Stimulated activated naive CD4-positive, alpha-beta T cell treated with Interleukin-2 at 50 U/mL for 16 hours (primary cell): ENCODE data around the gene EP400.
A peak's percentile ranks its signal among the peaks of the same experiment; 100 is the strongest.

Source experiments
- DNase-seq: peaks from one replicate; lab custom pipeline; 2025; lab: John Stamatoyannopoulos, UW

The EP400 gene, protein sequence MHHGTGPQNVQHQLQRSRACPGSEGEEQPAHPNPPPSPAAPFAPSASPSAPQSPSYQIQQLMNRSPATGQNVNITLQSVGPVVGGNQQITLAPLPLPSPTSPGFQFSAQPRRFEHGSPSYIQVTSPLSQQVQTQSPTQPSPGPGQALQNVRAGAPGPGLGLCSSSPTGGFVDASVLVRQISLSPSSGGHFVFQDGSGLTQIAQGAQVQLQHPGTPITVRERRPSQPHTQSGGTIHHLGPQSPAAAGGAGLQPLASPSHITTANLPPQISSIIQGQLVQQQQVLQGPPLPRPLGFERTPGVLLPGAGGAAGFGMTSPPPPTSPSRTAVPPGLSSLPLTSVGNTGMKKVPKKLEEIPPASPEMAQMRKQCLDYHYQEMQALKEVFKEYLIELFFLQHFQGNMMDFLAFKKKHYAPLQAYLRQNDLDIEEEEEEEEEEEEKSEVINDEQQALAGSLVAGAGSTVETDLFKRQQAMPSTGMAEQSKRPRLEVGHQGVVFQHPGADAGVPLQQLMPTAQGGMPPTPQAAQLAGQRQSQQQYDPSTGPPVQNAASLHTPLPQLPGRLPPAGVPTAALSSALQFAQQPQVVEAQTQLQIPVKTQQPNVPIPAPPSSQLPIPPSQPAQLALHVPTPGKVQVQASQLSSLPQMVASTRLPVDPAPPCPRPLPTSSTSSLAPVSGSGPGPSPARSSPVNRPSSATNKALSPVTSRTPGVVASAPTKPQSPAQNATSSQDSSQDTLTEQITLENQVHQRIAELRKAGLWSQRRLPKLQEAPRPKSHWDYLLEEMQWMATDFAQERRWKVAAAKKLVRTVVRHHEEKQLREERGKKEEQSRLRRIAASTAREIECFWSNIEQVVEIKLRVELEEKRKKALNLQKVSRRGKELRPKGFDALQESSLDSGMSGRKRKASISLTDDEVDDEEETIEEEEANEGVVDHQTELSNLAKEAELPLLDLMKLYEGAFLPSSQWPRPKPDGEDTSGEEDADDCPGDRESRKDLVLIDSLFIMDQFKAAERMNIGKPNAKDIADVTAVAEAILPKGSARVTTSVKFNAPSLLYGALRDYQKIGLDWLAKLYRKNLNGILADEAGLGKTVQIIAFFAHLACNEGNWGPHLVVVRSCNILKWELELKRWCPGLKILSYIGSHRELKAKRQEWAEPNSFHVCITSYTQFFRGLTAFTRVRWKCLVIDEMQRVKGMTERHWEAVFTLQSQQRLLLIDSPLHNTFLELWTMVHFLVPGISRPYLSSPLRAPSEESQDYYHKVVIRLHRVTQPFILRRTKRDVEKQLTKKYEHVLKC (N-terminal part only)

DNA sequence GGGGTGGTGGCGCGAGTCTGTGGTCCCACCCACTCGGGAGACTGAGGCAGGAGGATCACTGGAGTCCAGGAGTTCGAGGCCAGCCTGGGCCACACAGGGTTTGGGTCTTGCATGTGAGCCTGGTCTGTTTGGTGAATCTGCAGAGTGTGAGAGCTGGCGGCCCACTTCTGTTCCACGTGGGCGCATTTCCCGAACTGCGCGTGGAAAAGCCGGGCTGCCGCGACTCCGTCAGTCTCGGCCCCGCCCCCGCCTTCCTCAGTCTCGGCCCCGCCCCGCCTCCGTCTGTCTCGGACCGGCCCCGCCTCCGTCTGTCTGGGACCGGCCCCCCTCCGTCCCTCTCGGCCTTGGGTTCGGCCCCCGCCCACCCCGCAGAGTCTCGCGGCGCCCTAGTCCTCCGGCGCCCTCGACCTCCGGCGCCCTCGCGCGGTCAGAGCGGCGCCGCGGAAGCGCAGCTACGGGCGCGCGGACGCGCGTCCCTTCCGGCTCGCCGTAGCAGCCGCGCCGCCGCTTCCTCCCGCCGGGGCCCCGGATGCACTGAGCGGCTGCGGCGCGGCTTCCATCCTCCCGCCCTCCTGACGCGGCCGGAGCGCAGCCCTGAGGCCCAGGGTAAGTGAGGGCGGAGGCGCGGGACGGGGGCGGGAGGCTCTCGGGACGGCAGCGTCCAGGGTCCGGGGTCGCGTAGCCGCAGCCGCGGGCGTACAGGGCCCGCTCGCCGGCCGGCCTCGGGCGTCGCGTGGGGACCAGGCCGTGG is at the start of gene EP400:
Gene EP400, plus strand, starts transcription at position 512 of the 751 bp plus-strand sequence. CDS start 10,678 bp downstream, outside the sequence.
- DNase-seq, result peak; percentile 94

DNA sequence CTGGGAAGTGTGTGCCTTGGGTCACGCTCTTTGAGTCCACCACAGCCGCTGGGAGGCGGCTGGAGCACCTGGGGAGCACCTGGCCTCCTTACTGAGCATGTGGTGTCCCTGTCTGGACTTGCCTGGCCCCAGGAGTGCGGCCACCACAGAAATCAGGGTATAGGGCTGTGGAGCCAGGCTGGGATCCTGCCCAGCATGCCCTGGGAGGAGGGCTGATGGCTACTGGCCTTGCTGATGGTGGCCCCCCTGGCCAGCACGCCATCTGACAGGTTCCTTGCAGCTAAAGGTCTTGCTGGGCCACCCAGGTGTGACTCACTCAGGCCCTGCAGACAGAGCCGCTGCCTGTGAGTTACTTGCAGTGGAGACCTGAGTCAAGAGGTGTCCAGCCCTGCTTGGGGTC is 49.3 kb upstream of the EP400 start:
- no peak for DNase-seq

DNA sequence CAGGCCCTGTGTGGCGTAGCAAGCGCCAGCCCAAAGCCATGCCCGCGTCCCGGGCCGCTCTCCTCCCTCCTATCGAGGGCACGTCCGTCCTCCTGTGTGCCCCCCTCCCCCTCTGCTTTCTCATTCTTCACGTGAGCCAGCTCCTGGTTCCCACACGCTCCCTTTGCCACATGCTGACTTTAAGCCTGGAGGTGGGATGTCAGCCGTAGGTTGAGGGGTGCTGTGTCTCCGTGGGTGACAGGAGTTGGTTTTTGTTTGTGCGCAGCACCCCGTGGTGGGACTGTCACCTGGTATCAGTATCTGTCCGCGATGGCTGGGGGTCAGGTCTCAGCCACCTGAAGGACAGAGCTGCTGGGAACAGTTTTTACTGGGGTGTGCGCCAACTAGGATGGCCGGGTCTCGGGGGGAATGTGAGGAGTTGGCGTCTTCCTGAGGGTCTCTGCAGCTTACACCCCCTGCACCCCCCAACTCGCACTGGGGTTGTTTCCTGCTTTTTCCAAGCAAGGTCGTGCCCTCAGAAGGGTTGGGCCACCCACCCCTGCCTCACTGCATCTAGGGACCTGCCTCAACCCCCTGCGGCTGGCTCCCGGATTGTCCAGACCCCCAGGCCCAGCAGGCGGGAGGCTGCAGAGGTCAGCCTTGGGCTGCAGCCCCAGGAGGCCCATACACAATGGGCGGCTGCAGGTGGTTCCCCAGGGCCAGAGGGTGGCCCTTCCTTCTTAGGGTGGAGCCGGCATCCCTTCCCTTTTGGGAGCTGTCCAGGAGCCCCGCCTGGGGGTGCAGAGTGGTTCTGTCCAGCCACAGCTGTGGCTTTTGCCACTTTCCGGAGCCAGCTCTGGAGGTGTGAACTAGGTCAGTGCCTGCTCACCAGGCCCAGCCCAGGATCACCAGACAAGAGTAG is 48.1 kb upstream of the EP400 start:
- no peak for DNase-seq

DNA sequence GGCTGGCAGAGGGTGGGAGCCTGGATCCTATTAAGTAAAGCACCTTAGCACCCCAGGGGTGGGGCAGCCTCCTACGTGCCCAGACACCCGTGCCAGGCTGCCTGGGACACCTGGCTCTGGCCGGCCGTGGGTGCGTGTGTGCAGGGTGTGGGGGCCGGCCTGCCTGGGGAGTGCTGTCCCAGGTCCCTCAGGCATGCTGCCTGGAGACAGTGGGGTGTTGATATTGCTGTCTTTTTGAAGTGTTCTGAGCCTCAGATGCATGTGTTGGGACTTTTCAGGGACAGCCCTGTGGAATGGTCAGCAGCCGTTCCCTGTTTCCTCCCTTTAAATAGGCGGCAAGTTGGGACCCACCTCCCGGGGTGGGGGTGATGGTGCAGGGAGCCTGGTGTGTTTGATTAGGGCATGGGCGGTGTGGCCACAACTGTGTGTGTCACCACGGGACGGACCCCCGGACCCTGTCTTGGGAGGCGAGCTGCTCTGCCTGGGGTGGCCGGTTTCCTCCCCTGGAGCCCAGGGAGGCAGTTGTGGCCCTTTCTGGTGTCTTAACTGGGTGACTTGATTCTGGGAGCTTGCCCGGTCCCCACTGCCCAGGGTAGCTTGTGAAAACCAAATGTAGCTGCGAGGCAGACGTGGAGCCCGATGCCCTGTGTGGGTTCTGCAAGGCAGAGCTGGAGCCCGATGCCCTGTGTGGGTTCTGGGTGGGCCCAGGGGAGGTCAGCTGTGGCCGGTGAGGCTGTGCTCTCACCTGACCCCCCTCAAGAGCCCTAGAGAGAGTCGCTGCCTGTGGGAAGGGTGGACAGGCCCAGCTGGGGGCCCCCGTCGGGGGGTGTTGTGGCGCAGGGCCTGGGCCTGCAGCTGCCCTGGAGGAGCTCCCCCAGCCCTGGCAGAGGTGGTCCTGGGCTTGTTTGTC is 47.2 kb upstream of the EP400 start:
- DNase-seq, result no peak

DNA sequence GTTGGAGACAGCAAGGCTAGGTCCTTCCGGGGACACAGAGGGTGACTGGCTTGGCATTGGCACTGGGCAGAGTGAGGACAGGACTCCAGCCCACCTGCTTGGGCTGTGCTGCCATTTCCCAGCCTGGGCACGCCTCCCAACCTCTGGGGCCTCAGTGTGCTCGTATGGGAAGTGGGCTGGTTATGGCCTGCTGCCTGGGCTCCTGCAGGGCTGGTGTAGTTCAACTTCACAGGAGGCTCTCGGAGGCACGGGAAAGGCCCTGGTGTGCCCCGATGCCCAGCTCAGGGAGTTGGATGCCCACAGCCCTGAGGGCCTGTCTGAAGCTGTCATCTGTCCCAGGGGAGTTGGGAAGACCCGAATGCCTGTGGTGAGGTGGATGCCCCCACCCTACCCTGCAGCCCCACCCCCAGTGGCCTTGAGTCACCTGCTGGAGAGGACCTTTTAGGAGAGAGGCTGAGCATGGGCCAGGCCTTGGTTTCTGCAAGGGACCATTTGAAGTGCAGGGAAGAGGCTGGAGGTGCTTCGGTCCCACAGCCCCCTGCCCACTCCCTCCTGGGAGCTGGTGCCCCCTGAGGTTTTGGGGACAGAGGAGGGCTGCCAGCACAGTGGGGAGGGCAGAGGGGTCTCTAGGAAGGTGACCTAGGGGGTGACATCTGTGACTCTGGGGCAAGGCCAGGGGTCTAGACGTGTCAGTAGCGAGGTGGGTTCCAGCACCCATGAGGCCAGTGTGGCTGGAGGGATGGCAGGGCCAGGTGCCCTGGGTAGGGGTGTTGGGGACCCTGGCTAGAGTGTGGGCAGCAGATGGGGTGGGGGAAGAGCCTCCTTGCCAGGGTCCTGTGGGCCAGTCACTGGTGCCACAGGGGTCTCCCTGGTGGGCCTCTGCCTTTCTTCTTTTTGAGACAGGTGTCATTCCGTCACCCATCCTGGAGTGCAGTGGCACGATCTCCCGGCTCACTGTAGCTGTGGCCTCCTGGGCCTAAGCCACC is 46.2 kb upstream of the EP400 start:
- DNase-seq, result no peak

DNA sequence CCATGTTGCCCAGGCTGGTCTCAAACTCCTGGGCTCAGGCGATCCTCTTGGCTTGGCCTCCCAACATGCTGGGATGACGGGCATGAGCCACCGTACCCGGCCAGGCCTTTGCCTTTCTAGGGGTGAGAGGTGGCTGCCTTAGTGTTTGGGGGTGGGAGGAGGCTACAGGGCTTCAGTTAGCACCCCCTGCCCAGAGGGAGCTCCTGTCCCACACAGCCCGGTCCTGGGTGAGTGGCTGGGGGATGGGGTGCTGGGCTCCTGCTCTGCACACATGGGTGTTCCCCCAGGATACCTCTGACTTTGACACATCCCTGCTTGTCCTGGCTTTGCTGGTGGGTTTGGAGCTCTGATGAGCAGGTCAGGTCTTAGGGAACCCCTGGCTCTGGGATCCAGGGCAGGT is 45.4 kb upstream of the EP400 start:
- no peak for DNase-seq

DNA sequence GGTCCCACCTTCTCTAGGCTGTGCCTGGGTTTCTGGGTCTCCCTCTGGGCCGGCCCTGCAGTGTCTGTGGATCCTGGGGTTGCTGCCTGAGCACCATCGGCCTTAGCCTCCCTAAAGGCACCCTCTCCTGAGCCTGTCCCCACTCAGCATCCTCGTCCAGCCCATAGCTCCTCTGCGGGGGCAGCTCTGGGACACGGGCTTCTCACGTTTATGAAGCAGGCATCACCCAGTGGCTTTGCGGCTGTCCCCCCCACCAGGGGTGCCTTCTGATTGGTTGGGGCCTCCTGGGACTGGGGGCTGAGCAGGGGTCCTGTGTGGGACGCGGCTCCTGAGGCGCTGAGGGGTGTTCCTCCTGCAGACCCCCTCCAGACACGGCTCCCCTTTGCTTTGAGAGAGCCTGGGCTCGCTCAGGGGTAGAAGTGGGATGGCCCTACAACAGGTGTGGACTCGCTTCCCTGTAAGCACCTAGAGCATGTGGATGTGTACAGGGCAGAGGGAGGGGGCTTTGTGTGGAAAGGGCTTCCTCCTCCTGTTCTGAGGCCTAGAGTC is 44.6 kb upstream of the EP400 start:
- no peak for DNase-seq

DNA sequence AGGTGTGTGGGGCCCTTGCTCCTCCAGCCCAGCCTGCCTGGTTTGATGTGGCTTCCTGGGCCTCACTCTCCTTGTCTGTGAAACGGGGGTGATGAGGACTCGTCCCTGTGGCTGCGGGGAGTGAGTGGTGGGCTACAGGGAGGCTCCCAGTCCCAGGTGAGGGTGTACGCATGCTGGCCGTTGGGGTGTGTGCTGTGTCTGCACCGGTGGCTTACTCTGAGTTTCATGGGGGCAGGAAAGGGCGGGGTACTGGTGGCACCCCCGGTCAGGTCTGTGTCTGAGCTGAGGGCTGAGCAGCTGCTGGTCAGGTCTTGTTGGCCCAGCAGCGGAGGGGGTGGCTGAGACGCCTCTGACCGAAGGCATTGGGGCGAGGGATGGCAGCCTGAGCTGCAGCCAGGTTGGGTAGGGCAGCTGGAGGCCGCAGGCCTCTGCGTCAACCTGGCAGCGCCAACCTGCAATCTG is 44.1 kb upstream of the EP400 start:
- no peak for DNase-seq

DNA sequence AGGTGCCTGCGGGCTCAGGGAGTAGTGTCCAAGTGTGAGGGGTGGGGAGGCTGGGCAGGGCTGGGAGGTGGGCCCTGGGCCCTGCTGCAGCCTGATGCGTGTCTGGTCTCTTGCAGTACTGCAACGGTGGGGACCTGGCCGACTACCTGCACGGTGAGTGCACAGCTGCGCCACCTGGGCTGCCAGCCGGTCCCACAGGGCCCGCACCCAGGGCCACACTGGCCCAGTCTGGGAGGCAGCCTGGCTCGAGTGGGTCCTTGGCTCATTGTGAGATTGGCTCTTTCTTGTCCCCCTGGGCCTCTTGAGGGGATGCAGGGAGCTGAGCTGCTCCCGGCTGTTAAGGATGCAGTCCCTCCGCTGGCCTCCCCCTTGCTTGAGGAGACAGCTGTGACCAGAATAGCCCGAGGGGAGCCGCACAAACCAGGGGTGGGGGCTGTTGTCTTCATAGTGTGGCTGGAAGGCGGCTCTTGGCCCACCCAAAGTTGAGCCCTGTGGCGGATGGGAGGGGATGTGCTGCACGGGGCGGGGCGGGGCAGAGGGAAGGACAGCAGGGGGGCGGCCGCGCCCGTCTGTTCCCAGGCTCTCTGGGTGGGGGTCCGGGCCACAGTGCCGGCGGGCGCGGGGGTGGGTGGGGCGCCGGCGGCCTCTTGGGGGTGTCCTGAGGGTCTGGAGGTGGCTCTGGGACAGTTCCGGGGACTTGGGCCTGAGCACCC is 42.2 kb upstream of the EP400 start:
- DNase-seq, result no peak

DNA sequence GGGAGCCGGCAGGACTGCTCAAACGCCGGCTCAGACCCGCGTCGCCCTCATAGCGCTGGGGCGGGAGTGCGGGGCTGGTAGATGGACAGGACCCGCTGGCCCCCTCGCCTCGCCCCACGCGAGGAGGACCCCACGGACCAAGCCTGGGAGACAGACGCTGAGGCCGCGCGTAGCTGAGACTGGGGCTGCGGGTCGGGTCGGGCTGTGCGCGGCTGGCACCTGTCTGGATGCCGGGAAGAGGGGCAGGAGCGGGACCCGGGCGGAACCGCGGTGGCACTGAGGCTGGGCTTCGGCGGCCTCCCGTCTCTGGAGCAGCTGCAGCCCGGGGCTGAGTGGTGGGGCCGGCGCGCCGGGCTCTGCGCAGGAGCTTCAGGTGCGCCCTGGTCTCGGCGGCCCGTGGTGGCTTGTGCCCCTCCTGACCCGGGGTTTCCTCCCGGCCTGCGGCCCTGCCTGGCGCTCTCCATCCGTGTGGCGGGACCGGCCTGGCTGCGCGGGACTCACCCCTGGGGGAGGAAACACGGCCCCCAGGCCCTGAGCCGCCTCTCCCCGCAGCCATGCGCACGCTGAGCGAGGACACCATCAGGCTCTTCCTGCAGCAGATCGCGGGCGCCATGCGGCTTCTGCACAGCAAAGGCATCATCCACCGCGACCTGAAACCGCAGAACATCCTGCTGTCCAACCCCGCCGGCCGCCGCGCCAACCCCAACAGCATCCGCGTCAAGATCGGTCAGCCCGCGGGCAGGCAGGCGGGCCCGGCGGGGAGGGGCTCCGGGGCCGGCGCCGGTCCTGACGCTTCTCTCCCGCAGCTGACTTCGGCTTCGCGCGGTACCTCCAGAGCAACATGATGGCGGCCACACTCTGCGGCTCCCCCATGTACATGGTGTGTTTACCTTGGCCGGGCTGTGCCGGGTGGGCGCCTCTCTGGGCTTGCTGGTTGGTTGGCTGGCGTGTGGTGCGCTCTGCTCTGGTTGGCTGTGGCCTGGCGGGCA is 41.4 kb upstream of the EP400 start:
- no peak for DNase-seq

DNA sequence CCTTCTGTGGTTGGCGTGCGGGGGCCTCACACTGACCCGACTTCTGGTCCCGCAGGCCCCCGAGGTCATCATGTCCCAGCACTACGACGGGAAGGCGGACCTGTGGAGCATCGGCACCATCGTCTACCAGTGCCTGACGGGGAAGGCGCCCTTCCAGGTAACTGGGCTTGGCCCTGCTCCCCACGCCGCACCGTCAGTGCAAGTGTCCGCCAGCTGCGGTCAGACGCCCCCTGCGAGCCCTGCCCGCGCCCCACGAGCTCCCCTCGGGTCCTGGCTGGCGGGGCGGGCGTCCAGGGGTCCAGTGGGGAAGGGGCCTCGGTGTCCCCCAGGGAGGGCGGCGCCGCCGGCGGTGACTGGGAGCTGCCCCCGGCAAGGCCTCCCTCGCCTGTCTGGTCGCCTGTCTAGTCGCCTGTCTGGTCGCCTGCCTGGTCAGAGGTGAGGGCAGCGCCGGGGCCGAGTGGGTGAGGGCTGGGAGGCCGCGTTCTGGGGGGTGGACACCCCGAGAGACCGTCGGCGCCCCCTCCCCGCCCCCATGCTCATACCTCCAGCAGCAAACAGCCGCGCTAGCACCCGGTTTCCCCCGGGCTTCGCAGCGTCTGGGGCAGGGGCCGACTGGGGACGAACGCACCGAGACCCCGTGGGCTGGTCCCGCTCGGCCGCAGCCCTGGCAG is 40.5 kb upstream of the EP400 start:
- DNase-seq, result no peak

DNA sequence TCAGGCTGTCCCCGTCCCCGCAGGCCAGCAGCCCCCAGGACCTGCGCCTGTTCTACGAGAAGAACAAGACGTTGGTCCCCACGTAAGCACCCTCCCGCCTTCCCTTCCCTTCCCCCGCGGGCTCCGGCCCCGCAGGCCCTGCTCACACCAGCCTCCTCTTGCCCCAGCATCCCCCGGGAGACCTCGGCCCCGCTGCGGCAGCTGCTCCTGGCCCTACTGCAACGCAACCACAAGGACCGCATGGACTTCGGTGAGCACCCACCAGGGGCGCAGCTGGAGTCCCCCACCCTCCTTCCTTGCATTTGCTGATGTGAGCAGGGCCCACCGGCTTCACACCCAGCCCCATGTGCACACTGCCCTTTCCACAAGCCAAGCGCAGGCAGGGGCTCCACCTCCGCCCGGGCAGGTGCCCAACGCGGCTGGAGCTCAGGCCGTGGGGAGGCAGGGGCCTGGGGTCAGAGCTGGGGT is 40.0 kb upstream of the EP400 start:
- no peak for DNase-seq

DNA sequence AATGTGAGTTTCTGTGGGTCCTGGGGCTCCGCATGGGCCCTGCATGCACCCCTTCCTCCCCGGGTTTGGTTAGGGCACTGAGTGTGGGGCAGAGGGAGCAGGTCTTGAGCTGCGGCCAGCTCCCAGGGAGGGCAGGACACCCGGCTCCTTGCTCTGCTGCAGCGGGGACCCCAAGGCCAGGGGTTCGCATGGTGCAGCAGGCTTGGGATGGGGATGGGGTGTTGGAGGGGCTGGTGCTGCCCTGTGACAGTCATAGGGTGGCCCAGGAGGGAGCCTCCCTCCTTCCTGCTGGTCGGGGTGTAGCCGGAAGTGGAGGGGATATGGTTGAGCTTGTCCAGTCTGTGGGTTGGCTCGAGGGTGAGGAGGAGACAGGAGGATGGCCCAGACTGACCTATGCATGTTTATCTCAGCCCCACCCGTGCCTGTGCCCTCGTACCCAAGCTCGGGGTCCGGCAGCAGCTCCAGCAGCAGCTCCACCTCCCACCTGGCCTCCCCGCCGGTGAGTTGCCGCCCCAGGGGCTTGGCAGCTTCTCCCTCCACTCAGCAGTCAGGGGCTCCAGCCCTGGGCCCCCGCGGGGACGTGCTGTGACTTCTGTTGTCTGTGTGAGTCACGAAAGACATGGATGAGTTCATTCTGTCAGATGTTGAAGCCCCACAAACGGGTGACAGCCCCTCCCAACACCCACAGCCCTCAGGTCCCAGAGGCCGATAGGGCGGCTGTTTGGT is 39.3 kb upstream of the EP400 start:
- DNase-seq, result no peak

DNA sequence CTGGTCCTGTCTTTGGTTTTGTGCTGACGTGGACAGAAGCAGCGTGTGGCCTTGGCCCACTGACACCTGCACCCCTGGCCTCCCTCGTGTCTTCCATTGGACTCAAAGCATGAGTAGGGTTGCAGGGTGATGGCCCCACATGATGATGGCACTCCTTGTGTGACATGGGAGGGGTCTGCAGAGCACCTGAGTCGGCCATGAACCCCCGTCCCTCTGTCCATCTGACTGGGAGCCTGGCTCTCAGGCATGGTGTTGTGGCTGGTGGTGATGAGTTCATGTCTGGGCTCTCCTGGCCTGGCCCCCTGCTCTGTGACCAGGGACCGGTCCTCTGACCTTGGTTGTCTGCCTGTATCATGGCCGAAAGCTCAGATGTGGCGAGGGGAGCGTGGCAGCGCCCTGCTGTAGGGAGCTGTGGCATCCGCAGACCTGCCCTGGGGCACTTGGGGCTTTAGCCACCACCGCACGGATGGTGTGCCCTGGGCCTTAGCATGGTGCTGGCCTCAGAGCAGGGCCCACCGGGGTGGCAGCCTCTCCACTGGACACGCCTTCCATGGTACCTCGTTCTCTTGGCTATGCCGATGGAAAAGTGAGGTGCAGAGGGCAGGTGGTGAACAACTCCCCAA is 38.6 kb upstream of the EP400 start:
- DNase-seq, result no peak
